Measurements from ENCODE around the gene SLC5A6. TPM values are rescaled to one million over a fixed set of nuclear protein-coding genes. Genes with fewer than 3 reads are reported as not detected.

SLC5A6 gene
- total and polyA plus RNA-seq, 2 of the 8 experiments (the other 6 are each of a cell fraction or from before 2014, with no cell fraction given), result 118 to 183 TPM

- no peak overlapping the region for H2AFZ ChIP-seq (ENCODE audit: low read length)
- no peak overlapping the region for H3K4ac ChIP-seq (replicated peaks; ENCODE audit: insufficient read length, low read depth, low read length)
- no peak overlapping the region for H2BK5ac ChIP-seq (ENCODE audit: low read depth, low read length)
- H3K23ac ChIP-seq (ENCODE audit: insufficient read length), result no peak overlapping the region
- no peak for FAIRE-seq
- no peak overlapping the region for H2BK15ac ChIP-seq (ENCODE audit: low read length)
- no peak overlapping the region for H3K4me3 ChIP-seq (ENCODE audit: extremely low read depth in 1 of 4, insufficient read depth in 2 of 4, low read depth in 3 of 4, low read length in 4 of 4)
- no peak overlapping the region for H4K8ac ChIP-seq (ENCODE audit: extremely low read depth, insufficient read depth, low read length)
- no peak overlapping the region for H2AK5ac ChIP-seq (ENCODE audit: low read depth, low read length)
- ChIA-PET CTCF (ENCODE audit: partially characterized antibody) (interaction anchor here (1.2 to 3.9 kb wide), 8 partner anchors 9 to 129 kb away, joined by 3 to 32 read pairs (median 8); partner anchors contain the start of gene TRIM54), POLR2A (ENCODE audit: partially characterized antibody) (interaction anchor here (1.1 to 32.6 kb wide), 7 partner anchors 2 to 144 kb away, joined by 3 to 835 read pairs (median 4); partner anchors contain the start of gene CAD)
- H3K14ac ChIP-seq (ENCODE audit: insufficient read length), result no peak overlapping the region
- 99% methylated on average over 16 of the region's 16 CpGs; no CpG with 5 or more reads in 1 of the 2 experiments for WGBS, 2 experiments (ENCODE audit: extremely low coverage in 1 of 2, insufficient coverage in 1 of 2, insufficient read length in 1 of 2, insufficient replicate concordance in 2 of 2, low coverage in 1 of 2, low lambda C conversion rate in 2 of 2, missing lambda C conversion rate in 1 of 2)
- no peaks in the 10 kb centered on the region for H3K79me1 ChIP-seq (ENCODE audit: low read depth, low read length)
- no peak overlapping the region for H3K56ac ChIP-seq (replicated peaks; ENCODE audit: insufficient read length, low read depth, low read length)
- no peaks in the 10 kb centered on the region for H3K79me2 ChIP-seq (ENCODE audit: control insufficient read depth in 1 of 2, insufficient read depth in 2 of 2, low read length in 2 of 2)
- no peaks in the 10 kb centered on the region for H3K9me3 ChIP-seq (ENCODE audit: insufficient read depth in 2 of 2, low read depth in 1 of 2, low read length in 1 of 2)
- H3K27ac ChIP-seq (ENCODE audit: low read depth, low read length), result no peak overlapping the region
- H3K9ac ChIP-seq (replicated peaks in 1 of 4; ENCODE audit: extremely low read depth in 1 of 4, low read depth in 3 of 4, low read length in 3 of 4), result no peak overlapping the region
- peaks cover 51 to 71% (median 69%) of the 10 kb centered on the region in 4 experiments for H3K36me3 ChIP-seq (ENCODE audit: control insufficient read depth in 2 of 4, insufficient read depth in 4 of 4, low read length in 3 of 4)
- no peaks in the 10 kb centered on the region for H3K4me1 ChIP-seq (replicated peaks in 1 of 4; ENCODE audit: control insufficient read depth in 3 of 4, insufficient read depth in 4 of 4, low read length in 3 of 4)
- no peak overlapping the region for H3K4me2 ChIP-seq (ENCODE audit: insufficient read depth in 1 of 2, low read depth in 2 of 2, low read length in 2 of 2)
- no peak overlapping the region for H4K91ac ChIP-seq (replicated peaks; ENCODE audit: insufficient read length, low read length)
- no peak overlapping the region for H2BK120ac ChIP-seq (replicated peaks; ENCODE audit: low read depth, low read length)
- H3K18ac ChIP-seq (ENCODE audit: extremely low read depth, low read length), result no peak overlapping the region
- TF ChIP-seq SP1 (IDR thresholded peaks at IDR 0.05; ENCODE audit: low read depth, low read length) (no peak), CTCF (IDR thresholded peaks at IDR 0.05; ENCODE audit: control extremely low read depth in 1 of 3, insufficient read depth in 1 of 3, low read depth in 1 of 3, low read length in 3 of 3) (no peak), JUN (IDR thresholded peaks at IDR 0.05; ENCODE audit: low read depth, low read length) (no peak), POLR2AphosphoS5 (IDR thresholded peaks at IDR 0.05; ENCODE audit: low read depth, low read length) (0 out of 2 replicates have a peak, but pooled peaks have one; percentile 21), GABPA (IDR thresholded peaks at IDR 0.05; ENCODE audit: borderline replicate concordance, insufficient read depth, low read length) (no peak), GTF2F1 (IDR thresholded peaks at IDR 0.05; ENCODE audit: borderline replicate concordance, low read depth, low read length) (no peak)
- H4K5ac ChIP-seq (ENCODE audit: insufficient read length, low read depth, low read length), result no peak overlapping the region
- H2BK20ac ChIP-seq (ENCODE audit: low read length), result no peak overlapping the region
- H4K20me1 ChIP-seq (replicated peaks in 1 of 2; ENCODE audit: control insufficient read depth in 1 of 2, insufficient read depth in 2 of 2, low read length in 2 of 2), result peaks cover 4 to 18% of the 10 kb centered on the region in 2 experiments
- no peak for DNase-seq (ENCODE audit: low read depth in 1 of 2, low spot score in 2 of 2)
- H3K23me2 ChIP-seq (ENCODE audit: low read depth, low read length), result no peaks in the 10 kb centered on the region
- H3K27me3 ChIP-seq (replicated peaks in 1 of 4; ENCODE audit: control insufficient read depth in 3 of 4, extremely low read depth in 1 of 4, insufficient read depth in 3 of 4, low read length in 3 of 4), result no peaks in the 10 kb centered on the region
- no peak overlapping the region for H2BK12ac ChIP-seq (ENCODE audit: low read depth, low read length)
These were observed 30.5 kb upstream of the SLC5A6 start for GRCh38 chr2:27242614-27242951.
